HG03280 (cell line): ENCODE results near the gene RBFOX1.

ENCODE experiments used
- ATAC-seq: cut with Tn5 transposase; IDR thresholded peaks from one replicate; pipeline ENCODE4 v1.9.1; 2021; ENCODE audit warnings: mild to moderate bottlenecking, moderate library complexity; ENCODE audit not compliant: unreplicated experiment

The RBFOX1 gene

DNA sequence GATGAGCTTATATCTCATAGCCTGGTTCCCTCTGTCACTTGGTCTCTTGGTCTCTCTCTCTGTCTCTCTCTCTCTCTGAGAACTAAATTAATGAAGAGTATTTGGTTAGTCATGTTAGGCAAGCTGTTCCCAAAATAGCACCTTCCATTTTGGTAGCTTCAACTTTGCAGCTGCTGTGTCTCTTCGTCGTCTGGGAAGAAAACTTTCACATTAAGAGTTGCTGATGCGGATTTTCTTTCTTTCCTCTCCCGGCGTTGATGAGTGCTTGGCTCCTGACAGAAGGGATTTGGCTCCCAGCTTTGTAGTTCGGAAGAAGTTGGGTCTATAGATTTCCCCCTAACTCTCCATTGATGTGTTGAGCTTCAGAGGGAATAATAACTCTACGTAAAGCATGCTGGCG lies at the start of gene RBFOX1:
TSS of gene RBFOX1 (plus strand) at position 235 of the 400 bp plus-strand sequence.
- ATAC-seq: no peak

DNA sequence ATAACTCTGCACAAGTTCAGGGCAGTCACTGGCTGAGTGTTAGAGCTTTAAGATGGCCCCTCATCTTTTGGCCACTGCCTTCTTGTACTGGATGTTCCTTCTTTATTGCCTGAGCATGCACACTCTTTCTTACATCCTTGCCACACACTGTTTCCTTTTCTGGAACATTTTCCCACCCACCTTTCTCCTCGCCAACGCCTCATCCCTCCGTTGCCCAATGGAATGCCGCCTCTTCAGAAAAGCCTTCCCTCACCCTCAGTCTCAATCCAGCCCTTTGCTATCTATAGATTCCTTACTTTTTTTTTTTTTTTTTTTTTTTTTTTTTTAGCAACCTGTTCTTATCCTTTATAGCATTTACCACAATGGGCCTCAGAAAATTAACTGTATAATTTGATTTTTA lies 47.9 kb upstream of the RBFOX1 start:
- no peak for ATAC-seq

DNA sequence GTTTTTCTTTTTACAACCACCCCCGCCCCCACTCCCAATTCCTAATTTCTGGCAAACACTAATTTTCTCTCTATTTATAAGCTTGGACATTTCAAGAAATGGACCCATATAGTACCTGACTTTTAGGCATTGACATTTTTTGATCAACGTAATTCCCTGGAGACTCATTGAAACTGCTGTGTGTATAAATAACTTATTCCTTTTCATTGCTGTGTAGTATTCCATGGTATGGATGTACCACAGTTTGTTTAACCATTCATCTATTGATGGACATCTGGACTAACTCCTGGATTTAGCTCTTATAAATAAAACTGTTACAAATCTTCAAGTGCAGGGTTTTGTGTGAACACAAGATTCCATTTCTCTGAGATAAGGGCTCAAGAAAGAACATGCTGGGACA lies 47.1 kb upstream of the RBFOX1 start:
- no peak for ATAC-seq

DNA sequence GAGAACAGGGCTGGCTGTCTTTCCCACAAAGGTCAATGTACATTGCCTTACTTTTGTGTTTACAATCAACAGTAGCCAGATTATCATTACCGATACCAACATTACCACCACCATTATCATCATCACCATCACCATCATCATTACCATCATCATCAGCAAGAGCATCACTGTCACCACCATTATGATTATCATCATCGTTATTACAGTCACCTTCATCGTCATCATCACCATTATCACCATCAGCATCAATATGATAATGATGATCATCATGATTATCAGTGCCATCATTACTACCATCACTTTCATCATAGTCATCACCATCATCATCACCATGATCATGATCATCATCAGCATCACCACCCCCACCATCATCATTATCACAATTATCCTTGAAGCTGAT lies 43.3 kb upstream of the RBFOX1 start:
- no peak for ATAC-seq

DNA sequence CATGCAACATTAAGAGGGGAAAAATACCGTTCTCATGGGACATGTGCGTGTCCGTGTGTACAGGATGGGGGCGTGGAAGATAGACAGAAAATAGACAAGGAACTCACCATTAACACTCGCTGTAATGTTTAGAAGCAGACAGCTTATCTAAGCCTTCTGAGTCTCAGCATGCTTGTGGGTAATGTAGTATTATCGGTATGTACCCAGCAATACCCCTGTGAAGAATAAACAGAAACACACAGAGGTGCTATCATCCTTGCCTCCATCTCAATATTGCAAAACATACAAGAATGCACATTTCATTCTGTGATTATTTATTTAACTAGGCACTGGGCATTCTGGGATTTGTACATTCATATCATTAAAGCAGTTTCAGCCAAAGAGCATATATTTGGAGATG lies 42.0 kb upstream of the RBFOX1 start:
- ATAC-seq: no peak

DNA sequence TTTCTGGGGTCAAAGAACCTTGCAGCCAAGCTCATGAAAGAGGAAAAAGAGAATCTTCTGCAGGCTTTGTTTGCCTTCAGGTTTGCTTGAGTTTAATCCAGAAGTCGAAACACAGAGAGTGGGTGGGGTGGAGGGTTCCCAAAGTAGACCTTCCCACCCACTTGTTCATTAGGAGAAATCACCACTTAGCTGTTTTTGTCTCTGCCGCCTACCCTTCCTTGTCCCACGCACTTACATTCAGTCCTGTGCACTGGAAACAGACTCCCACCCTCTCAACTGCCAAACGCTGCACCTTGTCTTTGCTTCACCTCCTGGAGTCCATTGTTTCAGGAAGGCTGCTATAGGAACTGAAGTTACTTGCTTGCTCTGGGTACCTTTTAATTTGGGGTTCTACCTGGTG lies 38.6 kb upstream of the RBFOX1 start:
- ATAC-seq: no peak

DNA sequence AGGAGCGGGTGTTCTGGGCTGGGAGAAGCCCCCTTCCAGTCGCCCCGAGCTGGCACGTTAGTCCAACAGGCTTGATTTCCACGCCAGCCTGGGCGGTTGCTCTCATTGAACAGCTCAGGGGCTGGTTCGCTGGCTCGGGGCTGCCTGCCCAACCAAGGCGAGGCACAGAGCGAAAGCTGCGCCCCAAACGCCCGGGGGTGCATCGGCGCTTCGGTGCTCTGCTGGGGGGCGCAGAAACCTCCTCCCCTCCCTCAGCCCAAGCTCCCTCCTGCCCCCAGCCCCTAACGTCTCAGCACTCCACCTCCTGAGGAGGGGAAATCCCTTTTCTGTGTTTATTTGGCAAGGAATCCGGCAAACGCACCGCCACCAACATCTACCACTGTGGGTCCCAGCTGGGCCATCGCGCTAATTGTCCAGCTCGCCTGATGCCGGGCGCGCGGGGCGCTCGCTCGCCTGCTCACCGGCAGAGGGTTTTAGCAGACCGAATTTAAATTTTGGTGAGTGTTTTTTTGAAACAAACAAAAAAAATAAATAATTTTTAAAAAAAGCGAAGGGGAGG lies 29.5 kb upstream of the RBFOX1 start:
- ATAC-seq: no peak

DNA sequence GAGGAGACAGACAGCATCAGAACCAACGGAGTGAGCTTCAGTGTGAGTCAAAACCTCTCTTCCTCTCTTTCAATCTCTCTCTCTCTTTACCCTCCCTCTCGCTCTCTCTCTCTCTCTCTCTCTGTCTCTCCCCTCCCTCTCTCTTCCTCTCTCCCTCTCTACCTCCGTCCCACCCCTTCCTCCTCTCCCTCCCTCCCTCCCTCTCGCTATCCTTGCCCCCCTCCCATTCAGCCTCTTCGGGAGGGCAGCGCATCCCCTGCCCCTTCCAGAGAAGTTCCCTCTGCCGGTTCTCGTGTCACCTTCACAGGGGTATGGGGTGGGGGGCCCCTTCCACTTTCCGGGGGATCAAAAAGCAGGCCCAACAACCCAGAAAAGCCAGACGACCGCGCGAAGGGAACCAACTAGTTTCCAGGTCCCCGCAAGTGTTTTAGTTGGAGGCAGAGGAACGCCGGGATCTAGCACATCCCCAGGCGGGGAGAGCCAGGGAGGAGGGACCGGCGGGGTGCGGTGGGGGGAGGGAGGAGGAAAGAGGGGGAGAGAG lies 28.9 kb upstream of the RBFOX1 start:
- ATAC-seq: no peak

DNA sequence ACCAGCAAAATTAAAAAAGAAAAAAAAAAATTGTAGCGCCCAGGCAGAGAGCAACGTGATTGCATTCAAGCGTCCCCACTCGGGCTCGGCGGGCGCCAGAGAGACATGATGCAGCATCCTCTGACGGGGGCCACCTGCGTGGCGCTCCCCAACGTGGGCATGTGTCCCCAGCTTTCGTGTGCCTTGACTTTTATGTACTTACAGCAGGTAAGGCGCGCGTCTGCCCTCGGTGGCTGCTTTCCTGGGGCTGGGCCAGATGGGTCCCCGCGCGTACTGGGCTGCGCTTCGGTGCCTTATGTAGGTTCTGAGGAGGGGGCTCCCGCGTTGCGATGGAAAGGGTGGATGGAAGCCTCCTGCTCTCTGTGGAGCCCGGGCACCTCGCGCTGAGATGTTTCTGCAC lies 28.4 kb upstream of the RBFOX1 start:
- no peak for ATAC-seq

DNA sequence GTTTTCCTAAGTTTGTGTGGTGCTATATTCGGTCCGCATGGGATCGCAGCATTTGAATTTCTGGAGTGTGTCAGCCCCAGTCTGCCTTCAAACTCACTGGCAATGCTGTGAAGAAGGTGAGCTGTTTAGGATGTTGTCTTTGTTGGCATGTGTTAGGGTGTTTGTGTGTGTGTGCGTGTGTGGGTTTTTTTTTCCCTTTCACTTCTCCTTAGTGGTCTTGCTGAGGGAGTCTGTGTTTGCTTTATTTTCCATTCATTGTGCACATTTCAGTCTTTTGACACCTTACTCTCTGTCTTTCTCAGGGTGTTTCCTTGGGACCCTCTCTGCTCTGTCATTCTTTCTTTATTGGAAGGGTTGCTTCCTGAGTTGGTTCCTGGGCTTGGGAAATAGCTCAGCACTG lies 27.7 kb upstream of the RBFOX1 start:
- no peak for ATAC-seq

DNA sequence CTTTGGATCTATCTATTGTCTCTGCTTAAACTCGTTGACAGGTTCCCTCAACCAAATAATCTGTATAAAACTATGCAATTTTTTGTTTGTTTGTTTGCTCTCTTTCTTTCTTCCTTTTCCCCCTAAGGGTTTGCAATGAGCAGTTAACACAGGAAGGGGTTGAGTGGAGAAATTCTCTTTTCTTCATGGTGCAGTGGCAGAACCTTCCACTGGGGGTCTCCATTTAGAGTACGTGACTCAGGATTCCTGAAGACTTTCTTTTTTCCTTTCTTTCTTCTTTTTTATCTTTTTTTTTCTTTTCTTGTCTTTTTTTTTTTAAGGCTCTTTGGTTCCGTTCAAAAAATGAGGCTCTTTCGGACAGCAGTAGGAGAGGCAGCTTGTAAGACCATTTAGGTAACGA lies 19.5 kb upstream of the RBFOX1 start:
- no peak for ATAC-seq

DNA sequence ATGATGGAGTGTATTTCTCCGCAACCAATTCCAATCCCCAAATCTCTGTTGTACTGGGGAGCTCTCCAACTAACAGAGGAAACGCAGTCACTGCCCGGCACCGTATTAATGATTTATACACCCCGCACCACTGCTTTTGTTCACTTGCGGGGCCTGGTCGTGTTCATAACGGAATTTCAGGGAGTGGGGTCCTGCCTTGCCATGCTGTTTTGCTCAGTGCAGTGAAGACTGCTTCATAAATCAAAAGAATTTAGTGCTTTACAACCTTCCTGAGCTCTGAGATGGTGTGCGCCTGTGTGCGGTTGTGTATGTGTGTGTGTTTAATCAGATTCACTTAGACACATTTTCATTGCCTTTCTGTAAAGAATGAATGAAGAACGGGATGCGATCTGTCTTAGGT lies 18.5 kb upstream of the RBFOX1 start:
- ATAC-seq: no peak

DNA sequence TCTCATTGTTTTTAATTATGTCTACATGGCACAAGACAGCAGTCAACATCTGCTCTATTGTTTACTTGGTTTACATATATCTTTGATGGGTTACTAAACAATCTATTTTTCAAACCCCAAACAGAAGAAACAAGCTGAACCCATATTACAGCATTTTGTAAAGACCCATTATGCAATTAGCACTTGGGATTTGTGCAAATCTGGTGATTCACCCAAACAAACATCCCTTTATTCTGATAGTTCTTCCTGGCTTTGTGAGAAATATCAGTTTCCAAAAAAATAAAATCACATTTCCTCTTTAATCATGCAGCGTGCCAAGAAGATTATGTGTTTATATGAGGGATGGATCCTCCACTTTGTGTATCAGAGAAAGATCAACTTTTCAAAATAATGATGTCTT lies 16.8 kb upstream of the RBFOX1 start:
- ATAC-seq: no peak

DNA sequence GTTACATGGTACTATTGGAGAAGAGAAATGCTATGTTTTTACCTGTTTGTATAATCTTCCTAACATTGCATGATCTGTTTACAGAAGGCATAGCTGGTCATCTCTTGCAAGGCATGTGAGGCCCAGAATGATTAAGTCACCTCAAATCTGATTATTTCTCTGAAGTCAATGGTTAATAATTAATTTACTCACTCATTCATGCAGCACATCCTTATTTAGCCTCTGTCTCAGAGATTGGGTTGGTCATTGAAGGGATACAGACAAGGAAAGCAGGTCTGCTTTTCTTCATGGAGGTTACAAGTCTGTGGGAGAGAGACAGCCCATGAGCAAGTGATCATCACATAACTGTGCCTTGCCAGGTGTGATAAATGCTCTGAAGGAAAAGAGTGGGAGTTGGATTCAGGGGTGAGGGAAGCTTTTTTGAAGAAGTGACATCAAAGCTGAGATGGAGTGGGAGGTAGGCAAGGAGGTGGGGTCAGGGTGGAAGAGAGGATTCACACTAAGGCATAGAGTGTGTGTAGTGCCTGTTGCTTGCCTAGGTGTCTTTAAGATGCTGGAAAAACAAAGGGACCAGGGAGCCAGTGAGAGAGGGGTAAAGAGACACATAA lies 16.3 kb upstream of the RBFOX1 start:
- ATAC-seq: no peak

DNA sequence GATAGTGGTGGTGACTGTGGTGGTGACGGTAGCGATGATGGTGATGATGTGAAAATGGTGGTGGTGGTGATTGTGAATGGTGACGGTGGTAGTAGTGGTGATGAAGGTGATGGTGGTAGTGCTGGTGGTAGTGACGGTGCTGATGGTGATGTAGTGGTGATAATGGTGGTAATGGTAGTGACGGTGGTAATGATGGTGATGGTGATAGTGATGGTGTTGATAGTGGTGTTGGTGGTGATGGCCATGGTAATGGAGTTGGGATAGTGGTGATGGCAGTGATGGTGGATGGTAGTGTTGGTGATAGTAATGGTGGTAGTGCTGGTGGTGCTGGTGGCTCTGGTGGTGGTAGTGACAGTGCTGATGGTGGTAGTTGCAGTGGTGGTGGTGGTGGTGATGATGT lies 14.7 kb upstream of the RBFOX1 start:
- no peak for ATAC-seq

DNA sequence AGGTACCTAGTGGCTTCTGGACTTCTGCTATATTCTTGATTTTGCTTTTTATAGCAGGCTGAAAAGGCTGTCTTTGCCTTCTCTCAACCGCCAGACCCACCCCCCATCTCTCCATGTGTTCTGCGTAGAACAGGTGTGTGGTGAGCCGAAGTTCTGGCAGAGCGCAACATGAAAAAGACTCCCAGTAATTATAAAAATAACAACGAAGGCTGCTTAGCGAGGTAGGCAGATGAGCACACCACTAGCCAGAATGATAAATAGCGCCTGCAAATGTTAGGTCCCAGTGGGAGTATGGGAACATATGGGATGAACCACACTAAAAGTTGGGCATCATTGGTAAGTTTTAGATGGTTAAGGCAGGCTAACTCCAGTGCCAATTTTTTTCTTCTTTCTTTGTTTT lies 14.0 kb upstream of the RBFOX1 start:
- no peak for ATAC-seq

DNA sequence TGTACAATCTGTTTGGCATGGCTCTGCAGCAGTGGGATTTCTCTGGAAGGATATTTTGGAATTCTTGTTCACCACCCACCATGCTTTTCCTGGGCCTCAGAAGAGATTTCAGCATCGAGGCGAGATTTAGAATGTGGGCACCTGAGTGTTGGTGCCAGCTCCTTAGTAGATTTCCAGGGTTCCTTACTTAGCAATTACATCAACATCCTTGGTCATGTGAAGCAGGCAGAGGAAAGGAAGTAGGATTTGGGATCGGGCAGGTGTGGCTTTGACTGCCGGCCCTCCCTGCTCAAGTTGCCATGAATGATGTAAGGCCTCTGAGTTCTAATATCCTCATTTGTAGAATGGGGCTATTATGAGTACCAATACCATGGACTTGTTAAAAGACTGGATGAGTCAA lies 13.1 kb upstream of the RBFOX1 start:
- no peak for ATAC-seq

DNA sequence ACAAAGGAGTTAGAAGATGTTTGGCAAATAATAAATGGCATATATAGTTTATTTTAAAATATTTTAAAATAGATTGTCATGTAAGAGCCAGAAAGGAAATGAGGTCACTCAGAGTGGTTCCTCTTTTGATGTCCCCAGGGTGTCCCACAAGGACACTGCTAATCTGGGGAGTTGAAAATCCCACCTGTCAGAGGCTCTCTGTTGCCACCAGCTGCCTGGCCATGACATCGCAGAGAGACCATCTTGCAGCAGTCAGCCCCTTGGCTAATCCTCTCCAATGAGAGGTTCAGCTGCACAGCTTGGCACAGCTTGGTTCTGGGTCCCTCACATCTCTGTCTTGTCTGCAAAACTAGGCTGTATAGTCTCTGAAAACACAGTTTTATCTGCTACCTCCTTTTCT lies 11.0 kb upstream of the RBFOX1 start:
- no peak for ATAC-seq

DNA sequence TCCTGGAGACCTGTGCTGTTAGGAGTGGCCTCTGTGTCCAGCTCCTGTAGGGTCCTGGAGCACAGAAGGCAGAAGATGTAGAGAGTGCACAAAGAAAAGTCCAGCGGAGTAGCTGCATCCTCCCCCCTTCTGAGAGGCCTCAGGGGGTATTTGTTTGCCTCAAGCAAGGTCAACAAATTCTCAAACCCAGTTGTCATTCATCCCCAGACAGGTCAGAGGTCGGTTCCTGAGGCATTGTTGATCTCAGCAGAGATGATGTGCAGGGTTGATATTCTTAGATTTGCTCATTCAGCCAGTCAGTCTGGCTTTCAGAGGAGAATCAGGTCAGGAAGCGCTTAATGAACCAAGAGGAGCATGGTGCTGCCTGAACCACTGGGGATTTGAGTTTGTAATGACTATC lies 8.3 kb upstream of the RBFOX1 start:
- ATAC-seq: no peak

DNA sequence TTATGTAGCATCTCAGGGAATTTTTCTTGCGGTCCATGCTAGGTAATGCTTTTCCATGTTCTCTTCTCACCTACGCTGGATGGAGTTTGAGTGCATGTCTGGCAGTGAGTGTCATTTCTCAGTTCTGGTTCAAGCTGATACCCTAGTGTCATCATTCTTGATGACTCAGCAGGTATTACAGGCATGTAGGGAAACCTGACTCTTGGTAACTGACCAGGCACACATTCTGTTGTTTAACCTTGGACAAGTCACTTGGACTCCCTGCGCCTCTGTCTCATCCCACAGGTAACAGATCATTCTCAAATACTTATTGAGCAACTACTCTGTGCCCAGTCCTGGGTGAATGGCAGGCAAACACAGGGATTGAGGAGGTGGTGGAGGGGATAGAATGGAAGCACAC lies 6.8 kb upstream of the RBFOX1 start:
- ATAC-seq: no peak

DNA sequence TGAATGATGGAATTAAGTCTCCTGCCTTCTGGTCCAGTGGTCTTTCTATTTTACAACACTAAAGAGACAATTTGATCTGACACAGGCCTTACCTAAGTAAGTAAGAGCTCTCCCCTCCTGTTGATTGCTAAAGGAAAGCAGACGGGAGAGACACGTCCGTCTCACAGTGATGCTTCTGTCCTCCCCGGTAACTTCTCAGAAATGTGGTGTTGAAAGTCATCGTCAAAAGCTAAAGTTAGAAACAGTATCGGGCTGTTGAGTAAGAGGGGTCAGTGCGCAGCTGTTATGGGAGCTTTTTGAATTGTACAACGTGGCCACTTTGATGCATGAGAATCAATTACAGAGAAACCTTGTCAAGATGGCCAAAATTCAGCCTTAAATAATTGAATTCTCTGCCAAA lies 1.9 kb upstream of the RBFOX1 start:
- ATAC-seq: no peak

DNA sequence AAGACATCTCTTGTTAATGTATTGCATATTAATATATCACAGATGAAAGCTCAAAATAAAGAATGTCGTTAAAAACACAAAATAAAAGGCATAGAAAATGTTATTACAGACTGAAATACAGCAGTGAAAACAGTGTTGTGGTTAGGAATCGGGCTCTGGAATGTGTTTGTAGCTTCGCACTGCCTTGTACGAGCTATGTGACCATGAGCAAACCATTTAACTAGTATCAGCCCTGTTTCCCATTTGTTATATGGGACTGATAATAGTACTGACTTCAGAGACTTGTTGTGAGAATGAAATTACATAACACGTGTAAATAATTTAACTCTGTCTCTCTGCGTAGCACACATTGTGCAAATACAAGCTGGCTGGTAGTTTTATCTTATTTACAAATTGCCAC lies 648 bp upstream of the RBFOX1 start:
- no peak for ATAC-seq

DNA sequence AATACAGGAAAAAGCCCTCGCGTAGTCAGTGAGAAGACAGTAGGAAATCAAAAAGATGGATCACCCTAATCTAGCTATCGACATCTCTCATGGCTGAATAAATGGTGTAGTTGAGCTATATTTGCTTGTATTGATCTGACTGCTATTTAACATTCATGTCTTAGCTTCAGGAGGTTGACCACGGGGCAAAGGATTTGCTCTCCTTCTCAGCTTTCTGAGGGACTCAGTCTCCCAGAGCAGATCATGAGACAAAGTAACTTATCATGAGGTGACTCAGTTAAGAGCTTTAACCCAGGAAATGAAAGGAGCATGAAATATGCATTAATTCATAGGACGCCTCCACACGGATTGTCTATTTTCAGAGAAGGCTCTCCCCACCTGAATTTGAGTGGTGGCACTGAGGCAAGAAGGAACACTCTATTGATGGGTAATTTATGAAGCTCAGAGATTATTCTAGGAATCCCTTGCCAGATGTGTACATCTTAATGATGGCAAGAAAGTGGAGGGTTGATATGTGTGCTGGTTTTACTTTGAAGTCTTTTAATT lies 608 bp downstream of the RBFOX1 start:
- ATAC-seq: no peak
